ENCODE data around the gene NOS2.
"Not testable (repeated sequence)": the region's sequence is repeated elsewhere in the genome, so short reads cannot be mapped to it uniquely, and the experiment has no call there.

NOS2 gene

DNA sequence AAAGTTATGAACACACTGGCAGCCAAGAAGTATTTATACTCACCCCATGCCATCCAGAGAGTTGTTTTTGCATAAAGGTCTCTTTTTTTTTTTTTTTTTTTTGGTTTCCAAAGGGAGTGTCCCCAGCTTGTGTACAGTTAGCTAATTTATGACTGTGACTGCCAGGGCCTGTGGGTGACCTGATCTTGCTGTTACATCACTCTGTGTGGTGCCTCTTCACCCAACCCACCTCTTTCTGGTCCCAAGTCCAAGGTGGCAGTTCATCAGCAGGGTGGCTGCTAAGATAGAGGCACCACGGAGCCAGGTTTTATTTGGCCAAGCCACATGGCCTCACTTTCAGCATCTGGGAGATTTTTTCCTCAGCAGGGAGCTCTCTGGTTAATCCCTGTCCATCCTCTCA is at the start of gene NOS2:
Gene NOS2, minus strand, starts transcription at position 8 of the 400 bp plus-strand sequence. CDS start 1,720 bp downstream, outside the sequence.
- DNase-seq, result no peak

DNA sequence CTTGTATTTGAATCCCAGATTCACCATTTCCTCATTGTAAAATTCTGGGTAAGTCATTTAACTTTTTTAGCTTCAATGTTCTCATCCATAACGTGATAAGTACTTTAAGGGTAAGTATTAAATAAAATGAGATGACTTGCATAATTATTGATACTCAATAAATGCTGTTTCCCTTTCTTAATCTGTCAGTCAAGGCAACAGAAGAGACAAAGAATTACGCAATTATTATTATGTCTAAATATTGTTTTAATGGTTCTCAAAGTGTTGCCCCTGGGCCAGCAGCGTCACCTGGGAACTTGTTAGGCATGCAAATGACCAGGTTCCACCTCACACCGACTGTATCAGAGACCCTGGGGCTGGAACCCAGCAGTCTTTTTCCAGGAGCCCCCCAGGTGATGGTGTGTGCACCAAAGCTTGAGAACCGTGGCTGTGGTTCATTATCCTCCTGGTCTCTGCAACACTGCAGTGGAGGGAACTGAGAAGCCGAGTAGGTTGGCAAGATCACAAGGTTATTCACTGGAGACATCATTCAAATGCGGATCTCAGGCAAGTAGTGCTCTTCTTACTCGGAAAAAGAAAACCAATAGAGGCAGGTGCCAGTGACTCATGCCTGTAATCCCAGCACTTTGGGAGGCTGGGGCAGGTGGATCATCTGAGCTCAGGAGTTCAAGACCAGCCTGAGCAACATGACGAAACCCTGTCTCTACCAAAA is 49.3 kb upstream of the NOS2 start:
- no peak for DNase-seq

DNA sequence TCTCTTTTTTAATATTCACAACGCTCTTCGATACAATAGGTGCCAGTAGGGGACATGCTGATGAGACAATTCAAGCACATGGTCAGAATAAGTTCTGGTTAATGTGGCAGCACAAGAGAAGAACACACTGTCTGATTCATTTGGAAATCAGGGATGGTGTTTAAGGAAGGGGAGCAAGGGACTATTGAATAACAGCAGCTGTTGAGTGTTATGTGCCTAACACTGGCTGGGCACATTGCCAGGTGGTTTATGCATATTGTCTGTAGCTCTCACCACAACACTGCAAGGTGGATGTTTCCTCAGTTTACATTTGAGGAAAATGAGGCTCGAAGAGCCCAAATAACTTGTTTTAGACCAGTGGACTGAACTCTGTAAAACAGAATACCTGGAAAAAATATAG is 48.6 kb upstream of the NOS2 start:
- no peak for DNase-seq

DNA sequence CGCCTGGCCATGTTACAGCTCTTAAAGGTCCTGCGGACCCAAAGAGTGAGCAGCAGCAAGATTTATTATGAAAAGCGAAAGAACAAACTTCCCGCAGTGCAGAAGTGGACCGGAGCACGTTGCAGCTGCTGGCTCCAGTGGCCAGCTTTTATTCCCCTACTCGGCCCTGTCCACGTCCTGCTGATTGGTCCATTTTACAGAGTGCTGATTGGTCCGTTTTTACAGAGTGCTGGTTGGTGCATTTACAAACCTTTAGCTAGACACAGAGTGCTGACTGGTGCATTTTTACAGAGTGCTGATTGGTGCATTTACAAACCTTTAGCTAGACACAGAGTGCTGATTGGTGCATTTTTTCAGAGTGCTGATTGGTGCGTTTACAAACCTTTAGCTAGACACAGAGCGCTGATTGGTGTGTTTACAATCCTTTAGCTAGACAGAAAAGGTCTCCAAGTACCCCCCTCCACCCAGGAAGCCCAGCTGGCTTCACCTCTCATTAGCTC is 46.5 kb upstream of the NOS2 start:
- not testable (repeated sequence) for DNase-seq

DNA sequence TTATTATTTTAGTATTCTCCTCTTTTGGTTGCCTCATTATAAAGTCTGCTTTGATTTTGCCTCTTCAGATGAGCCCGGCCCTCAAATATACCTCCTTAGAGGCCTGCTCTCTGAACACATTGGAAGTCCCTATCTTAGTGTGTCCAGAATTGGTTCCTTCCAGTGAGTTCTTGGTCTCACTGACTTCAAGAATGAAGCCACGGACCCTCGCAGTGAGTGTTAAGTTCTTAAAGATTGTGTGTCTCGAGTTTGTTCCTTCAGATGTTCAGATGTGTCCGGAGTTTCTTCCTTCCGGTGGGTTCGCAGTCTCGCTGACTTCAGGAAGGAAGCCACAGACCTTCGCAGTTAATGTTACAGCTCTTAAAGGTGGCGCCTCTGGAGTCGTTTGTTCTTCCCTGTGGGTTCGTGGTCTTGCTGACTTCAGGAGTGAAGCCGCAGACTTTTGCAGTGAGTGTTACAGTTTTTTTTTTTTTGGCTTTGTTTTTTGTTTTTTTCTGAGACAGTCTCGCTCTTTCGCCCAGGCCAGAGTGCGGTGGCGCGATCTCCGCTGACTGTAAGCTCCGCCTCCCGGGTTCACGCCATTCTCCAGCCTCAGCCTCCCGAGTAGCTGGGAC is 45.8 kb upstream of the NOS2 start:
- no peak for DNase-seq

DNA sequence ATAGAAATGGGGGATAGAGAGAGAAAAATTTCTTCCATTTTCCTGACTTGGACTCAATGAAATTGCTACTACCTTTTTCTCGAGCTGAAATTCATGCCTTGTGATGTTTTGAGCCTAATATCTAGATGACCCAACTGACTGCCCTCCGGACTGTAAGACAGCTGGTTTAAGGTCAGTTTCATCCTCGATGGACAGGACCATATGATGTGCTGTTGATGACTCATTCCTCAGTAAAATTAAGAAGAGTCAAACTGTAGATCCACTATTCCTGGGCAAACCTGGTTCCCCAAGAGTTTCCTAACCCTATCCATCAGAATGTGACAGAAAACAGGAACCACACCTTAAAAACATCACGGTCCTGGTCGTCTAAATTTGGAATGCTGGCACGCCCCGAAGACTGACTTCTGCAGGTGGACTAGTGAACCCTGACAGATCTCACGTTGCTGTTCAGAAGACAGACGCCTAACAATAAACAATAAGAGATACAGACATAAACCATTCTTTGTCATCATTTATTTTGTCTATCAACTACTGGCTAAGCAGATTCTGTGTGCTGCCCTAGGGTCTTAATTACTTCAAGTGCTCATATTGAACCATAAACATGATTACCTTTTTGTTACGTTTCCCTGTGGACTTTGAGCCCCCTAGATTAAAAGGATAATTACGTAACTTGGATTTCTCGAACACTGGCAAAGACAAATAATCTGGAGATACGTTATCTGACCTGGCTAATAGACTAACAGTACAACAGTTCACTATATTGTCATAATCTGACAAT is 45.1 kb upstream of the NOS2 start:
- DNase-seq, result no peak

DNA sequence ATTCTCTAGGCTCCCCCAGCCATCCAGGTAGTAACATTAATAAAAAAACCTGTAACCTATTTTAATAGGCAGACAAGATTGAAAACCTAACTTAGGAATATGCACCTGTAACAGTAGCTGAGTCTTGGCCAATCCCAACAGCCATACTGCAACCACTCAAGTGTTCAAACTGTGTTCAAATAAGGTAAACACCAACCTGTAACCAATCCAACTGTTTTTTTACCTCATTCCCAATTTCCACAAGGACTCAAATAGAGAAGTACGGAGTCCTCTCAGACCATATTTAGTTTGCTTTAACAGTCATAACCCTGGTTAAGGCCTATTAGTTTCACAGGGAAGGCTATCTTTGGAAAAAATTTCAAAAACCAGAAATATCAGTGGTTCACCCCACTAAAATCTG is 40.4 kb upstream of the NOS2 start:
- no peak for DNase-seq

DNA sequence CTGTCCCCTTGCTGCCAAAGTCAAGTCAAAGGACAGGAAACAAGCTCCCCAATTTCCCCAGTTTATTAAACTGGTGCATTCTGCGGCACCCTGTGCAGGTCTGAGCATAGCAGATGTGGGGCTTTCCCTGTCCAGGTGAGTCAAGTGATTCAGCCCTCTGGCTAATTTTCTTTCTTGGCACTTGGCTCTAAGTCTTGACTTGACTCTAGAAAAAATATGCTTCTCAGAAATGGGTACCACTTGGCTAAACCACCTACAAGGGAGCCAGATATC is 40.0 kb upstream of the NOS2 start:
- DNase-seq, result not testable (repeated sequence)

DNA sequence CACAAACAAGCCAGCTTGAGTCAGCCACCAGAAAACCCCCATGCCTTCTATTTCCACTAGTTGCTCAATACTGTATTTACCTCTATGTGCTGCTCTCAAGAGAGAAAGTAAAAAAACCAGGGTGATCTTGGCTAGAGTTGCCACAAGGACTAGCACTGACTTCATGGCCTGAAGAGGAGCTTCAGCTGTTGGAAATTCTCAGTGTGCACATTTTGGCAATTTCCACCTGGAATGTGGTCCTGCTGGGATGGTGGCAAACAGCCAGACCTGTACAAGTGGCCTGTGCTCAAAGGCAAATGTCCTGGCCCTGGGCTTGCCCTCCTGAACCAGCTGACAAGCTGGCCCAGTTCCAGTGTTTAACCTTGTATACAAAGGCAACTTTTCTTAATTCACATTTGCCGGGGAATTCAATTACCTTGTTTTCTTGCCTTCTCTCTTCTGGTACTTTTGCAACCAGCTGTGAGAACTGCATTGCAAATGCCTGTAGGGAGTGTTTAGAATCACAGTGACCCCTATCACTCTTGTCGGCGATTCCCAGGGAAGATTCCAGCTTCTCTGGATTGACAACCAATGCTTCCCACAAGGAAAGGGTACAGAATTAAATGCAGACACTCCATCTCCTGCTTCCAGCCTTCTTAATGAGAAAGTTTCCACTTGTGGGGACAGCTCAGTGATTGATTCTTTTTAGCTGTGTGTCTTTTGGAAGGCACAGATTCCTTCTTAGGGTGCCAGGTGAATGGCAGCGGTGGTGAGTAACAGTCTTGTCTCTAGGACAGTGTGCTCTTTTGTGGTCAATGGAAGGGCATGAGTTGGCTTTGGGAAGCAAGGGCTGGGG is 39.5 kb upstream of the NOS2 start:
- not testable (repeated sequence) for DNase-seq

DNA sequence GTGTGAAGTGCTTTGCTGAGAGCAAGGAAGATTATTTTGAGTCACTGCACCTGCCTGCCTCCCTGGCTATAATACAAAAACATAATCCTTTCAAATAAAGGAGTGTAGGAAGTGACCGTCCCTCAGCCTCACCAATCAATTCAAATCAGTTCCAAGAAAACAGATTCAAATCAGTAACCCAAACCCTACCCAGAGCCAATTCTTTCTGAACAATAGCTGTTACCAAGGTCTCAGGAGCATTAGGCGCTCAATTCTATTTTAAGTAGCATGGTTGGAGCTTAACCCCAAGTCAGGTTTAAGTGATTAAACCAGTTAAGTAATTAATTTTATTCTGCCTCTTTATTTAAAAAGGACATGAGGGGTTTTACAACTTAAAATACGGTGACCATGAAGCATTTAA is 38.3 kb upstream of the NOS2 start:
- DNase-seq, result not testable (repeated sequence)

DNA sequence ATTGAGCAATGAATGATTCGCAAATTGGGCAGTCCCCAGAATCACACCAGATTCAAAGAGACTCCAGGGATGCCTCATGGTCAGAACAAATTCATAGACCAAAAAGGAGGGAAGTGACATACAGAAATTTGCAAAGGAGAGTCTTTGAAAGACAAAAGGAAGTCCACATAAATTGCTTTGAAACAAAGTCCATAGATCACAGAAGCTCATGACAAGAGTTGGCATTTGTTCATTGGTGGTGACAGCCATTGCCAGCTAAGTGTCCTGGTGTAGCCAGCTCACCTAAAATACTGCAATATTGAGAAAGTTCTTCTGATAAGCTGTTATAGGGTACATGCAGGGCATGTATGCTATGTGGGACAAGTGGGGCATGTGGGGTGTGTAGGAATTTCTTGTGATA is 37.4 kb upstream of the NOS2 start:
- DNase-seq, result not testable (repeated sequence)

DNA sequence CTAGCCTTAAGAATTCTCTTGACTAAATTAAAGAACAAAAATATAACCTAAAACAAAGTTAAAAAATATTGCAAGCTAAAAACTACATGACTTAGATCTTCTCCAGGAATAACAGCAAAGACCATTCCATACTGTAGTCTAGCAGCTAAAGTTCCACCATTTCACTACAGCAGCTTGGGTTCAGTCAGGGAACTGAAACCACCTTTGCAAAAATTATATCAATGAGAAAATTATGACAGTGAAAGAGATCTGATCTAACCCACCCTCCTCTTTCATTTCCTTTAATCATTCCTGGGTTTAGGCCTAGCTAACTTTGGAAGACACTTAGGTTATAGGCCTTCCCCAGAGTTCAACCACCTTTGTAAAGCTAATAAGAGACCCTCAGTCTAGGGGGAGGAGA is 36.3 kb upstream of the NOS2 start:
- no peak for DNase-seq

DNA sequence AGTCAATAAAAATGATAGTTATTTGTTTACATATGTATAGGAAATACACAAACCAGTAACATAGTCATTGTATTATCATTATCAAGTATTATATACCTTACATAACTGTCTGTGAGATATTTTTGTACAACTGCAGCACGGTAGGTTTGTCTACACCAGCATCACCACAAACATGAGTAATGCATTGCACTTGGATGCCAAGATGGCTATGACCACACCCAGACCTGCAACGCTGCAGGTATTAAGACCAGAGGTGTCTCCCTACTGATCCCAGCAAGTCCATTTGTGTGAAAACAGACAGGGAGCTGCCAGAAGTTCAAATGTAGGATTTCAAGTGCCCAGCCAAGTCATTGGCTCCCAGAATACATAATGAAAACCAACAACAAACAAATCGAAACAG is 34.2 kb upstream of the NOS2 start:
- DNase-seq, result no peak

DNA sequence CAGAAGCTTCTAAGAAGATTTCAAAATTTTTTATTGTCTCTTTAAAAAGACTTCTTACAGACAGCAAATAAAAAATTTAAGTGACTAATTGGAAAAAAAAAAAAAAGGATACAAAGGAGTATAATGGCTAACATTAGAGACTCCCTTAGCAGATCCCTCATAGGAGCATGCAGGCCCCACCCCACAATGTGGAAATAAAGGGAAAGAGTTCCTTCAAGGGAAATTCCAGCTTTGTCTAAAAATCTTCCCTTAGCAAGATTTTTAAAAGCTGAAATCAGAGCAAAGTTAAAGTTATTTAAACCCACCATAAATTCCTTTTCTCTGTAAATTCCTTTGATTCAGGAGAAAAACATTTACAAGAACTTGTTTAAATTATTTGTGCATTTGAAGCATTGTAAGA is 32.5 kb upstream of the NOS2 start:
- no peak for DNase-seq

DNA sequence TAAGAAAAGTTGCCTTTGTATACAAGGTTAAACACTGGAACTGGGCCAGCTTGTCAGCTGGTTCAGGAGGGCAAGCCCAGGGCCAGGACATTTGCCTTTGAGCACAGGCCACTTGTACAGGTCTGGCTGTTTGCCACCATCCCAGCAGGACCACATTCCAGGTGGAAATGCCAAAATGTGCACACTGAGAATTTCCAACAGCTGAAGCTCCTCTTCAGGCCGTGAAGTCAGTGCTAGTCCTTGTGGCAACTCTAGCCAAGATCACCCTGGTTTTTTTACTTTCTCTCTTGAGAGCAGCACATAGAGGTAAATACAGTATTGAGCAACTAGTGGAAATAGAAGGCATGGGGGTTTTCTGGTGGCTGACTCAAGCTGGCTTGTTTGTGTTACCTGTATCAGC is 29.6 kb upstream of the NOS2 start:
- DNase-seq, result not testable (repeated sequence)

DNA sequence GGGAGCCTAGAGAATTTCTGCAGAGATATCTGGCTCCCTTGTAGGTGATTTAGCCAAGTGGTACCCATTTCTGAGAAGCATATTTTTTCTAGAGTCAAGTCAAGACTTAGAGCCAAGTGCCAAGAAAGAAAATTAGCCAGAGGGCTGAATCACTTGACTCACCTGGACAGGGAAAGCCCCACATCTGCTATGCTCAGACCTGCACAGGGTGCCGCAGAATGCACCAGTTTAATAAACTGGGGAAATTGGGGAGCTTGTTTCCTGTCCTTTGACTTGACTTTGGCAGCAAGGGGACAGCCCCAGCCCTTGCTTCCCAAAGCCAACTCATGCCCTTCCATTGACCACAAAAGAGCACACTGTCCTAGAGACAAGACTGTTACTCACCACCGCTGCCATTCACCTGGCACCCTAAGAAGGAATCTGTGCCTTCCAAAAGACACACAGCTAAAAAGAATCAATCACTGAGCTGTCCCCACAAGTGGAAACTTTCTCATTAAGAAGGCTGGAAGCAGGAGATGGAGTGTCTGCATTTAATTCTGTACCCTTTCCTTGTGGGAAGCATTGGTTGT is 28.9 kb upstream of the NOS2 start:
- DNase-seq, result not testable (repeated sequence)

DNA sequence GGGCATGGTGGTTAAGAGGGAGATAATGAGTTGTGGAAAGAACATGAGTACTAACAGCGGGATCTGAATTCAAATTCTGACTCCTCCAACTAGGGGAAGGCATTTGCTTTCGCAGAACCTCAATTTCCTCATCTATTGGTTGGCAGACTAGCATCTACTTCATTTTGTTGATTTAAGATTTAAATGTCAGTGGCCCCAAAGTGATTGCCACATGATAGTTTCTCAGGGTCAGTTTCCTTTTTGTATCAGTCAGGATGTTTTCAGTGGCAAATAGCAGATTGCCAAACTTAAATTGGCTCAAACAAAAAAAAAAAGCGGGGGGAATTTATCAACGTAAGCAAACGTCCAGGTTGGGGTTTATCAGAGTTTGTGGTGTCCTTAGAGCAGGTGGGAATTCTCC is 25.1 kb upstream of the NOS2 start:
- DNase-seq, result no peak

DNA sequence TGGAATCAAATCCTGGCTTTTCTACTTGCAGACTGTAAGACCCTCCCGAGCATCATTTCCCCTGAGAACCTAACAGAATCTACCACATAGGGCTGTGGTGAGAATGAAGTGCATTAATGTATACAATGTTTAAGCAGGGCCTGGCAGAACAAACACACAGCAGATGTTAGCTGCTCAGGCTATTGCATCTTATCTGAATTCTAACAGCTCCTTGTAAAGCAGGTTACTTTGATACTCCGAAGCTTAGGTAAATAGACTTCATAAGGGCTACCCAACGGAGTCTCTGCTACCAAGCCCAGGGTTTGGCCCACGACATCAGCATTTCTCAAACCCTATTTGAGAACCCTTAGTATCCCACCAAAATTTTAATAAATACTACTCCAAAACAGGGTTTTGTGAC is 24.4 kb upstream of the NOS2 start:
- no peak for DNase-seq

DNA sequence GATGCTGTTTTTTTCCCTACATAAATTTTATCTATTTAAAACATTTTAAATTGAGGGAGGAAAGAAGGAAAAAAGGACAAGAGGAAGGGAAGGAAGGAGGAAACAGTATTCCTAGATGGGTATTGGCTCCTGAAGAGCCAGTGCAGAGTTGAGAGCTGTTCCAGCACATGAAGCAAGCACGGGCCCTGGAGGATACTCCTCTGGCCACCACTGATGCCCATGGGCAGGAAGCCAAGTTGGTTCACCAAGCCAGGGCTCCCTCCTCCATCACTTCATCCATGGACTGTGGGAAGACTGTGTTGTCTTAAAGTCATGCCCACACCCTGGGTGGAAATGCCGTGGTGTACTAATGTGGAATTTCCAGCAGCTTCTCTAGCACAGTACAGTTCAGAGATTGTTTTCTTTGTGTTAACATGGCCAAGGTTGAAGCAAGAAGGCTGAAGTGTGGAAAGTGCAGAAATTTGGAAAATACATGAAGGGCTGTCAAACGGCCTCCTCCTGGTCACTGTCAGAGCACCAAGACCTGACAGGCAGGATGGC is 23.9 kb upstream of the NOS2 start:
- DNase-seq, result no peak

DNA sequence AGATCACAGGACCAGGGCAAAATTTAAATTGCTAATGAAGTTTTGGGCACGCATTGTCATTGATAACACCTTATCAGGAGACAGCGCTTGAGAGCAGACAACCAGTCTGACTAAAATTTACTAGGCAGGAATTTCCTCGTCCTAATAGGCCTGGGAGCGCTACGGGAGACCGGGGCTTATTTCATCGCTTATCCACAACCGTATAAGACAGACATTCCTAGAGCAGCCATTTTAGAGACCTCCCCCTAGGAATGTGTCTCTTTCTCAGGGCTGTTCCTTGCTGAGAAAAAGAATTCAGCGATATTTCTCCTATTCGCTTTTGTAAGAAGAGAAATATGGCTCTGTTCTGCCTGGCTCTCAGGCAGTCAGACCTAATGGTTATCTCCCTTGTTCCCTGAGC is 21.8 kb upstream of the NOS2 start:
- DNase-seq, result not testable (repeated sequence)

DNA sequence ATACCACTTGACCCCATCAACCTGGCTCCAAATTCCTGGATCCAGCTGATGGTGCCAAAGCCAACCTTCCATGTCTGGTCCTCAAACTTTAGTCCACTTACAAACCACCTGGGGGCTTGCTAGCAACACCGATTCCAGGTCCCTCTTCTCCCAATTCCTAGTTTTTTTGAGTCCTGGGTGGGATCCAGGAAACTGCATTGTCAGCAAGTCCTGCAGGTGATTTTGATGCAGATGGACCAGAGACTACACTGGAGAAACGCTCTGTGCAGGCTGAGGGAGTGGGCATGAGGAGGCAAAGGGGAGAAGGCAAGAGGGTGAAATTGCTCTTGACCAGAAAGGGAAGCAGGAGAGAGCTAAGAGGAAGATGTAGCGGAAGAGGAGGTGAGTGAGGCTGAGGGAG is 21.0 kb upstream of the NOS2 start:
- DNase-seq, result no peak

DNA sequence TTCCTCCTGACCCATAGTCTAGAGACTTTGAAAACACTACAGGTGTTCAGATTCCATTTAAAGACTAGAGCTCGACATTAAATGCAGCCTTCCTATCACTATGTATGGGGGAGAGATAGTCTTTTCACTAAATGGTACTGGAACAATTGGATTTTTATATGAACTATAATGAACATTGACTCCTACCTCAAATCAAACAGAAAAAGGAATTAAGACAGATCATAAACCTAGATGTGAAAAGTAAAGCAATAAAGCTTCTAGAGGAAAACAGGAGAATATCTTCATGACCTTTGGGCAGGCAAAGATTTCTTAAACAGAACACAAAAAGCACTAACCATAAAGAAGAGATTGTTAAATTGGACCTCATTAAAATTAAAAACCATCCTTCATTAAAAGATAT is 18.8 kb upstream of the NOS2 start:
- no peak for DNase-seq

Data from NCI-H526 treated with DMSO at 0.1 percent for 48 hours (cell line).